ENCODE measurements around the gene FES. TPM values are rescaled to one million over a fixed set of nuclear protein-coding genes. Genes with fewer than 3 reads are reported as not detected.
A peak's percentile ranks its signal among the peaks of the same experiment; 100 is the strongest.

Gene FES
- 3.5 and 7.5 TPM in 2 replicates for total RNA-seq (2014; rRNA removed; shearing (Covaris generic))
- polyA plus RNA-seq (2016; fragmentation: Nextera tagmentation; extraction: Ambion mirVana): 3.5 and 3.6 TPM in 2 replicates

- Histone ChIP-seq H3K9me3 (ENCODE audit: low read depth) (no peaks in the 10 kb centered on the region), H2AFZ (peak within 1 kb of the TSS; percentile 91), H3K36me3 (ENCODE audit: low read depth) (no peaks in the 10 kb centered on the region), H3K4me2 (ENCODE audit: unreplicated experiment) (peak within 1 kb of the TSS; percentile 69), H3K9me2 (ENCODE audit: insufficient read depth) (no peaks in the 10 kb centered on the region), H3K27ac (0 out of 2 replicates have a peak within 1 kb of the TSS, but pooled peaks have one; percentile 26), H3K4me1 (ENCODE audit: insufficient read depth) (peaks cover 4% of the 10 kb centered on the region; the same call in 1 of the 2 replicates), H3K79me2 (ENCODE audit: insufficient read depth) (no peaks in the 10 kb centered on the region), H4K20me1 (ENCODE audit: insufficient read depth) (no peaks in the 10 kb centered on the region), H3K4me3 (peak within 1 kb of the TSS; percentile 65), H3F3A (ENCODE audit: insufficient read depth) (peaks cover 6% of the 10 kb centered on the region; the same call in 1 of the 2 replicates), H3K27me3 (replicated peaks; ENCODE audit: insufficient read depth) (no peaks in the 10 kb centered on the region), H3K9ac (peak within 1 kb of the TSS; percentile 85)
- in situ Hi-C loops (cut with MboI): loop anchor here (10.0 to 25.0 kb wide), 2 partner anchors 229 to 572 kb away; no protein-coding TSS in a partner anchor
- TF ChIP-seq EZH2 (IDR thresholded peaks at IDR 0.05; ENCODE audit: insufficient read depth, poor library complexity, severe bottlenecking) (no peak), EZH2phosphoT487 (IDR thresholded peaks at IDR 0.05; ENCODE audit: insufficient read depth, low read depth) (no peak)
- DNase-seq: peak; percentile 53
- 4 to 8% methylated on average over 18 to 50 of the region's 58 CpGs for WGBS, 2 experiments (ENCODE audit: low coverage in 1 of 2, low lambda C conversion rate in 2 of 2, missing lambda C conversion rate in 2 of 2)
These were observed at the start of gene FES for GRCh38 chr15:90883976-90884718. TSS of gene FES (plus strand) at chr15:90884504. CDS start at chr15:90885046, 542 bp downstream.

GRCh38 chr15:90834626-90835025 lies 49.7 kb upstream of the FES start:
- H3K79me2 ChIP-seq (ENCODE audit: insufficient read depth): no peaks in the 10 kb centered on the region
- H2AFZ ChIP-seq: no peak overlapping the region
- no peaks in the 10 kb centered on the region for H3K36me3 ChIP-seq (ENCODE audit: low read depth)
- no peaks in the 10 kb centered on the region for H3K27me3 ChIP-seq (replicated peaks; ENCODE audit: insufficient read depth)
- DNase-seq: no peak
- no peaks in the 10 kb centered on the region for H3F3A ChIP-seq (ENCODE audit: insufficient read depth)
- H3K4me1 ChIP-seq (ENCODE audit: insufficient read depth): peaks cover 4% of the 10 kb centered on the region; the same call in 1 of the 2 replicates
- no peaks in the 10 kb centered on the region for H4K20me1 ChIP-seq (ENCODE audit: insufficient read depth)
- H3K9me3 ChIP-seq (ENCODE audit: low read depth): no peaks in the 10 kb centered on the region
- H3K4me2 ChIP-seq (ENCODE audit: unreplicated experiment): no peak overlapping the region
- H3K4me3 ChIP-seq: no peak overlapping the region
- TF ChIP-seq EZH2phosphoT487 (IDR thresholded peaks at IDR 0.05; ENCODE audit: insufficient read depth, low read depth) (no peak), EZH2 (IDR thresholded peaks at IDR 0.05; ENCODE audit: insufficient read depth, poor library complexity, severe bottlenecking) (no peak)
- WGBS, 2 experiments (ENCODE audit: low coverage in 1 of 2, low lambda C conversion rate in 2 of 2, missing lambda C conversion rate in 2 of 2): 66 to 67% methylated on average over 5 of the region's 5 CpGs
- H3K27ac ChIP-seq: no peak overlapping the region
- in situ Hi-C loops (cut with MboI): no loop called here
- no peak overlapping the region for H3K9ac ChIP-seq
- H3K9me2 ChIP-seq (ENCODE audit: insufficient read depth): no peaks in the 10 kb centered on the region

GRCh38 chr15:90836296-90836871 lies 47.9 kb upstream of the FES start:
- Histone ChIP-seq H4K20me1 (ENCODE audit: insufficient read depth) (no peaks in the 10 kb centered on the region), H3K9ac (no peak overlapping the region), H3K9me3 (ENCODE audit: low read depth) (no peaks in the 10 kb centered on the region), H3K27me3 (replicated peaks; ENCODE audit: insufficient read depth) (no peaks in the 10 kb centered on the region), H3K9me2 (ENCODE audit: insufficient read depth) (no peaks in the 10 kb centered on the region), H2AFZ (no peak overlapping the region), H3K4me3 (no peak overlapping the region), H3K79me2 (ENCODE audit: insufficient read depth) (no peaks in the 10 kb centered on the region), H3K27ac (no peak overlapping the region), H3K4me2 (ENCODE audit: unreplicated experiment) (no peak overlapping the region), H3K4me1 (ENCODE audit: insufficient read depth) (peaks cover 4% of the 10 kb centered on the region; the same call in 1 of the 2 replicates), H3F3A (ENCODE audit: insufficient read depth) (no peaks in the 10 kb centered on the region), H3K36me3 (ENCODE audit: low read depth) (no peaks in the 10 kb centered on the region)
- peak; percentile 81 for DNase-seq
- TF ChIP-seq EZH2phosphoT487 (IDR thresholded peaks at IDR 0.05; ENCODE audit: insufficient read depth, low read depth) (no peak), EZH2 (IDR thresholded peaks at IDR 0.05; ENCODE audit: insufficient read depth, poor library complexity, severe bottlenecking) (no peak)
- 56 to 62% methylated on average over 7 of the region's 7 CpGs for WGBS, 2 experiments (ENCODE audit: low coverage in 1 of 2, low lambda C conversion rate in 2 of 2, missing lambda C conversion rate in 2 of 2)
- in situ Hi-C loops (cut with MboI): no loop called here

GRCh38 chr15:90837094-90837493 lies 47.2 kb upstream of the FES start:
- Histone ChIP-seq H4K20me1 (ENCODE audit: insufficient read depth) (no peaks in the 10 kb centered on the region), H3K4me3 (no peak overlapping the region), H3K4me2 (ENCODE audit: unreplicated experiment) (no peak overlapping the region), H3K27me3 (replicated peaks; ENCODE audit: insufficient read depth) (no peaks in the 10 kb centered on the region), H3K4me1 (ENCODE audit: insufficient read depth) (peaks cover 4% of the 10 kb centered on the region; the same call in 1 of the 2 replicates), H3K79me2 (ENCODE audit: insufficient read depth) (no peaks in the 10 kb centered on the region), H3F3A (ENCODE audit: insufficient read depth) (no peaks in the 10 kb centered on the region), H3K9ac (no peak overlapping the region), H3K9me2 (ENCODE audit: insufficient read depth) (no peaks in the 10 kb centered on the region), H3K9me3 (ENCODE audit: low read depth) (no peaks in the 10 kb centered on the region), H3K36me3 (ENCODE audit: low read depth) (no peaks in the 10 kb centered on the region), H2AFZ (no peak overlapping the region), H3K27ac (no peak overlapping the region)
- DNase-seq: no peak
- TF ChIP-seq EZH2phosphoT487 (IDR thresholded peaks at IDR 0.05; ENCODE audit: insufficient read depth, low read depth) (no peak), EZH2 (IDR thresholded peaks at IDR 0.05; ENCODE audit: insufficient read depth, poor library complexity, severe bottlenecking) (no peak)
- in situ Hi-C loops (cut with MboI): no loop called here
- WGBS, 2 experiments (ENCODE audit: low coverage in 1 of 2, low lambda C conversion rate in 2 of 2, missing lambda C conversion rate in 2 of 2): 72 to 76% methylated on average over 11 of the region's 11 CpGs
